Stromal cell of bone marrow (primary cell): ENCODE results near the gene CRYGN.
A peak's percentile ranks its signal among the peaks of the same experiment; 100 is the strongest.

Source experiments
- DNase-seq: peaks from one replicate; pipeline ENCODE4 v3.0.0-alpha.2; 2012; ENCODE audit warnings: low read depth

The CRYGN gene

GRCh38 chr7:151459726-151460473 is 20.0 kb upstream of the CRYGN start:
- peak; percentile 73 for DNase-seq

- no peak for DNase-seq
Observed at GRCh38 chr7:151457534-151457933, 17.6 kb upstream of the CRYGN start.

- no peak for DNase-seq
Observed at GRCh38 chr7:151456782-151457181, 16.8 kb upstream of the CRYGN start.

DNA sequence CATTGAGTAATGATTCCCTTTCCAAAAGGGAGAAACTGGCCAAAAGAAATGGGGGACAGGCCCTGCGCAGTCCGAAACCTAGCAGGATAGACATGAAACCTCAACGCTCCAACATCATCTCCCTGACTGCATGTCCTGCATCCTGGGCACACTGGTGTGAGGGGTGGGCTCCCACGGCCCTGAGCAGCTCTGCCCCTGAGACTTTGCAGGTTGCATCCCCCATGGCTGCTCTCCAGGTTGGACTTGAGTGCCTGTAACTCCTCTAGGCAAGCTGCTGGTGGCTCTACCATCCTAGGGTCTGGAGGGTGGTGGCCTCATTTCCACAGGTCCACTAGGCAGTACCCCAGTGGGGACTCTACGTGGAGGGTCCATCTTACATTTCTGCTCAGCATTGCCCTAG is 16.3 kb upstream of the CRYGN start:
- DNase-seq = no peak

GRCh38 chr7:151455690-151456089 is 15.7 kb upstream of the CRYGN start:
- no peak for DNase-seq

DNA sequence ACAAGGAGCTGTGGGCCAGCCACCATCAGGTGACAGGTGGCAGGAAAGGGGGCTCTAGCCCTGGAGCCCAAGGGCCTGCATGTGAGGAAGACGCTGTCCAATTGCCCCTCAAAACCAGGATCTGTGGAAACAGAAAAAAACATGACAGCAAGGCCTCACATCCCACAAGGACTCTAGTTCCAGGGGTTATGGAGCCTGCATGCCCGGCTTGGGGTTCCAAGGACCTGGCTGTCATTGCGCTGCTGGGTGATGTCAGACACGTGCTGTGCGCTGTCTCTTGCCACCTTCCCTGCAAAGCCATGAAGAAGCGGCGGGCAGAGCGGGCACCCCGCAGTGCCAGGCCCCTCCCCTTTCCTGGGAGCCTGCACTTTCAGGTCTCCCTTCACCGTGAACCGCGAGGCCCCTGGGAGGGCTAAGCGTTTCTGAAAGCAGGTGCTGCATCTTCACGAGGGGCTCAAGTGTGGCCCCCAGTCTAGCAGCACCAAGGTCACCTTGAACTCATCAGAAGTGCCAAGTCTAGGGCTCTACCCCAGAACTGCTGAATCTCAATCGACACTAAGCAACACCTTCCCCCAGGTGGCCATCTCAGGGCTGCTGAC is 15.1 kb upstream of the CRYGN start:
- no peak for DNase-seq

GRCh38 chr7:151454305-151454704 is 14.4 kb upstream of the CRYGN start:
- no peak for DNase-seq

- DNase-seq = no peak
Observed at GRCh38 chr7:151453326-151453791, 13.4 kb upstream of the CRYGN start.

GRCh38 chr7:151452680-151453325 is 12.9 kb upstream of the CRYGN start:
- no peak for DNase-seq

DNA sequence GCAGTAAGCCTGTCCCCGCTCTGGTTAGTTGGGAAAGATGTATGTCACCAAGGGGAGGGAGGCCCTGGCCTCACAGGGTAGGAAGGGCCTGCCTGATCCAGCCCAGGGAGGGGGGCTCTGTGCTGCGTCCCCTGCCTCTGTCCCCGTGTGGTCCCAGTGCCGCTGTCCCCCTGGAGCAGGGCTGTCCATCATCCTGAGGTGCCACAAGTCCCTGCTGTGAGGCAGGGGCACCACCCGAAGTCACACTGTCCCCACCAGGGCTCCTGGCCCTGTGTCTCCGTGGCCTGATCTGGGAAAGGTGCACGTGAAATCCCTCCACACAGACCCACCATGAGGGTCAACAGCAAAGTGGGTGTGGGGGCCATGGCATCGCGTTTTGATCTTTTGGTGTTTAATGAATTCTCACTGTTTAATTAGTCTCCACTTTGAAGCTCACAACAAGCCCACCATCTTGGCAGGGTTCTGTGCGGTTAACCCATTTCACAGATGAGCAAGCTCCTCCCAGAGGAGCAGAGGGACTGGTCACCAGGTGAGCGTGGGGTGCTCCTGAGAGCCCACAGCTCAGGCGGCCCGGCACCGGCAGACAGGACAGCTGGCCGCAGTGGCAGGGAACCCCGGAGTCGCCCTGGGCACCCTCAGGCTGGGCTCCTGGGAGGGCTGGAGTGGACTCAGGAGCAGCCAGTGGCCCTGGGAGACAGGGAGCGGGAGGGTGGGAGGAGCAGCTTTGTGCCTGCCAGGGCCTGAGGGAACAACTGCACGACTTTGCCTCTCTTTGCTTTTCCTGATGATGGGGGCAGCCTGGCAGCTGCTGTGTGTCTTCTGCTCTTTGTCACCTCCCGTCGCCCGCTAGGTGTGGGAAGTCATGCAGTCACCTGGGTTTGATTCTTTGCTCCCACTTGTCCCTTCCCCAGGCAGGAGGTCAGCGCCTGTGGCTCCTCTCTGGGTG is 12.0 kb upstream of the CRYGN start:
- DNase-seq = no peak

GRCh38 chr7:151451156-151451555 is 11.2 kb upstream of the CRYGN start:
- no peak for DNase-seq

- DNase-seq = no peak
Observed at GRCh38 chr7:151449990-151450389, 10.0 kb upstream of the CRYGN start.

- no peak for DNase-seq
Observed at GRCh38 chr7:151448261-151449252, 8.6 kb upstream of the CRYGN start.

DNA sequence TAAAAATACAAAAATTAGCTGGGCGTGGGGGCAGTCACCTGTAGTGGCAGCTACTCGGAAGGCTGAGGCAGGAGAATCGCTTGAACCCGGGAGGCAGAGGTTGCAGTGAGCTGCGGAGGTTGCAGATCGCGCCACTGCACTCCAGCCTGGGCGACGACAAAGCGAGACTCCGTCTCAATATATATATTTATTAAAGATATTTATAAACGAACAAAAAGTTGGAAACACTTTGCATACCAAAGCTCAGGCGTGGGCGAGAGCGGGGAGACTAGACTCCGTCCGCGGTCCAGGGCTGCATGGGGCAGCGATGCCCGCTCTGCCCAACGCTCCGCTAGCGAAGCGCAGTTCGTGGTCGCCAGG is 7.9 kb upstream of the CRYGN start:
- DNase-seq = no peak

DNA sequence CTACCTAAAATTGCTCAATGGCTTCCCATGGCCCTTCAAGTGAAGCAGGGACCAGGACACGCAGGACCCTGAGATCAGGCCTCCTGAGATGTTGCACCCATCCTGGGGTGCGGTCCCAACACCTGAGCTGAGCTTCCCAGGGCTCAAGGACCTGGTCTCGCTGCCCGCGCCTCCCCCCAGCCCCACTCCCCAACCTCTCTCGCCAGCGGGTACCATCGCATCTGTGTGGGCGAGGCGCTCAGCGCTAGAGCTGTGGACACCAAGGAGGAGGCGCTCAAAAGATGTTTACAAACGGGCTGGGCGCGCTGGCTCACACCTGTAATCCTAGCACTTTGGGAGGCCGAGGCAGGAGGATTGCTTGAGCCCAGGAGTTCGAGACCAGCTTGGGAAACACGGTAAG is 7.4 kb upstream of the CRYGN start:
- no peak for DNase-seq

- no peak for DNase-seq
Observed at GRCh38 chr7:151446412-151446811, 6.5 kb upstream of the CRYGN start.

GRCh38 chr7:151444632-151445031 is 4.7 kb upstream of the CRYGN start:
- DNase-seq = no peak

DNA sequence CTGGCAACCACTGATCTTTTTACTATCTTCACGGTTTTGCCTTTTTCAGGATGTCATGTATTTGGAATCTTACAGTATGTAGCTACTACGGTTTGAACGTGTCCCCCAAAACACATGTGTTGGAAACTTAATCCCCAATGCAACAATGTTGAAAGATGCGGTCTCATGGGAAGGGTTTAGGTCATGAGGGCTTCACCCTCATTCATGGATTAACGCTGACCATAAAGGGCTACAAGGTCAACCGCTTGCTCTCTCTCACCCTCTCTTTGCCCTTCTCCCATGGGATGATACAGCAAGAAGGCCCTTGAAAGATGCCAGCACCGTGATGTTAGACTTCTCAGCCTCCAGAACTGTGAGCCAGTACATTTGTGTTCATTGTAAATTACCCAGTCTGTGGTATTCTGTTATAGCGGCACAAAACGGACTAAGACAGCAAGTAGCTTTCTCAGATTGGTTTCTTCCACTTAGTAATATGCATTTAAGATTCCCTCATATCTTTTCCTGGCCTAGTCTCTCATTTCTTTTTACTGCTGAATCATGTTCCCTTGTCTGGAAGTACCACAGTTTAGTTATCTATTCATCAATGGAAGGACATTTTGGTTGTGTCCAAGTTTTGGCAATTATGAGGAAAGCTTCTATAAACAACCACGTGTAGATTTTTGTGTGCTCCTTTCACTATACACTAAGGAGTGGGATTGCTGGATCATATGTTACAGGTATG is 3.0 kb upstream of the CRYGN start:
- DNase-seq = no peak

DNA sequence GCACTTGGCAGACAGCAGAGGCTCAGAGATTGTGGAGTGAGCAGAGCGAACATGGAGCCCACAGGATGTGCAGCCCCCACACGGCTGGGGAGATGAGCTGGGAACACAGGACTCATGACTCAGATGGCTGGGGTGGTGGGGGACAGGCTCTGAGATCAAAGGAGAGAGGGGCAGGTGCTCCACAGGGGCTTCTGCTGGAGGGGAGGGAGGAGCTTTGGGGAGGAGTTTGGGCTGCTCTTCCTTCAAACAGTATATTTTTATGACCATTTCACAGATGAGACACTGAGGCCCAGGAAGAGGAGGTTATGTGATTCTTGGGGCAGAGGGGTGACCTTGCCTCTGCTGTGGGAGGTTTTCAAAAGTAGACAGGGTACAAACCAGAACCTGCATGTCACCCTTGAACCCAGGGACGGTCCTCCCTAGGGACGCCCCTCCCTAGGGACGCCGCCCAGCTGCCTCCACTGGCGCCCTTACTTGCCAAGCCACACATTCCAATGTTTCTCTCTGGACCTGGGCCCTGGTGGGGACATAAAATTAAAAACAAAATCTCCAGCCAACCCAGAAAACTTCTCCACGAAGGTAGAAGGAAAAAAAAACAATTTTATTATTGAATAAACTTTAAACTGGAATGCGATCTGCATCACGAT is 981 bp upstream of the CRYGN start:
- DNase-seq = no peak
